ENCODE data around the gene OR51G1. TPM values are rescaled to one million over a fixed set of nuclear protein-coding genes. Genes with fewer than 3 reads are reported as not detected.

OR51G1 gene
- total RNA-seq, 2 donors from 2014 or later = not detected

DNA sequence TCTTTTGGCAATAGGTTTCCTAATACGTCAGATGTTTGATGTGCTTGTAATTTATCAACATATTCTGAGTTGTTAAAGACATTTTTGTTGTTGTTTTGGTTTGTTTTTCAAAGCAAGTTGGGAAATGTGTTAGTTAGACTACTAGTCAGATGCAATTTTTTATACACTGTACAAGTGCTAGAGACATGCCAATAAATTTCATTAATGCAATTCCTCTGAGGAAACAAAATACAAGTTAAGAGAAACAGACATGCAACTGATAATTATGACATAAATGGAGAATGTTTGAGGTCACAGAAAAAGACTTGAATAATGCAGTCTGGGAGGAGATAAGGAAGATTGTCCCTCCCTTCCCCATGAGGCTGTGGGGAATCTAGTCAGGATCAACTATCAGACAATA is 36.5 kb downstream of the OR51G1 start:
- no peak overlapping the region for H3K4me3 ChIP-seq (ENCODE audit: low read length)
- H3K27ac ChIP-seq (ENCODE audit: low read depth, low read length) = no peak overlapping the region
- 0% methylated on average over 1 of the region's 1 CpG for WGBS, 2 experiments (ENCODE audit: insufficient coverage in 1 of 2, insufficient read length in 1 of 2)
- no peaks in the 10 kb centered on the region for H3K36me3 Mint-ChIP-seq (ENCODE audit: low read depth)
- no peaks in the 10 kb centered on the region for H3K27me3 Mint-ChIP-seq (ENCODE audit: insufficient read depth)
- no peaks in the 10 kb centered on the region for H3K27me3 ChIP-seq (ENCODE audit: control insufficient read depth, insufficient read depth, low read length, poor library complexity, severe bottlenecking)
- H3K27ac Mint-ChIP-seq = no peak overlapping the region
- H3K9me3 Mint-ChIP-seq = no peaks in the 10 kb centered on the region
- H3K4me3 Mint-ChIP-seq = no peak overlapping the region
- H3K9me3 ChIP-seq (ENCODE audit: control insufficient read depth, low read length) = no peaks in the 10 kb centered on the region
- H3K36me3 ChIP-seq (ENCODE audit: control insufficient read depth, insufficient read depth, low read length) = no peaks in the 10 kb centered on the region
- DNase-seq = no peak
- no peaks in the 10 kb centered on the region for H3K4me1 ChIP-seq (ENCODE audit: control insufficient read depth, insufficient read depth, low read length)
- no peak overlapping the region for H3K9ac ChIP-seq (ENCODE audit: extremely low read depth, low read length, poor library complexity, severe bottlenecking)
- TF ChIP-seq, protein P1, sequence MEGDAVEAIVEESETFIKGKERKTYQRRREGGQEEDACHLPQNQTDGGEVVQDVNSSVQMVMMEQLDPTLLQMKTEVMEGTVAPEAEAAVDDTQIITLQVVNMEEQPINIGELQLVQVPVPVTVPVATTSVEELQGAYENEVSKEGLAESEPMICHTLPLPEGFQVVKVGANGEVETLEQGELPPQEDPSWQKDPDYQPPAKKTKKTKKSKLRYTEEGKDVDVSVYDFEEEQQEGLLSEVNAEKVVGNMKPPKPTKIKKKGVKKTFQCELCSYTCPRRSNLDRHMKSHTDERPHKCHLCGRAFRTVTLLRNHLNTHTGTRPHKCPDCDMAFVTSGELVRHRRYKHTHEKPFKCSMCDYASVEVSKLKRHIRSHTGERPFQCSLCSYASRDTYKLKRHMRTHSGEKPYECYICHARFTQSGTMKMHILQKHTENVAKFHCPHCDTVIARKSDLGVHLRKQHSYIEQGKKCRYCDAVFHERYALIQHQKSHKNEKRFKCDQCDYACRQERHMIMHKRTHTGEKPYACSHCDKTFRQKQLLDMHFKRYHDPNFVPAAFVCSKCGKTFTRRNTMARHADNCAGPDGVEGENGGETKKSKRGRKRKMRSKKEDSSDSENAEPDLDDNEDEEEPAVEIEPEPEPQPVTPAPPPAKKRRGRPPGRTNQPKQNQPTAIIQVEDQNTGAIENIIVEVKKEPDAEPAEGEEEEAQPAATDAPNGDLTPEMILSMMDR (conservative IDR thresholded peaks at IDR 0.05) = no peak
- no peaks in the 10 kb centered on the region for H3K4me1 Mint-ChIP-seq

DNA sequence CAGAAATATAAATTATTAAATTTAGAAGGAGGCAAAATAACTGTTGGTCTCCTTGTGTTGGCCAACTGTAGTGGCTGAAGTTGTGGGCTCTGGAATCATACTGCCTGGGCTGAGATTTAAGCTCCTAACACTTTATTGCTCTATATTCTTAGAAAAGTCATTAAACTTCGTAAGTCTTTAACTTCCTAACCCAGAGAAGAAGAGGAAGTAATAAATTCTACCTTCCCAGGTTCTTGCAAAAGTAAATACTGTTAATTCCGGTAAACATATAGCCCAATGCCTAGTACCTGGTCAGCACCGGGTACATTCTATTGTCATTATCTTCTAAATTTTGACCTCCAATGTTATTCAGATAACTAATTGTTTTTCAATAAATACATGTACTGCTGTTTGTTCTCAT is 38.0 kb downstream of the OR51G1 start:
- Mint-ChIP-seq H3K27ac (no peak overlapping the region), H3K27me3 (ENCODE audit: insufficient read depth) (no peaks in the 10 kb centered on the region), H3K4me1 (no peaks in the 10 kb centered on the region), H3K36me3 (ENCODE audit: low read depth) (no peaks in the 10 kb centered on the region), H3K9me3 (no peaks in the 10 kb centered on the region), H3K4me3 (no peak overlapping the region)
- no peaks in the 10 kb centered on the region for H3K4me1 ChIP-seq (ENCODE audit: control insufficient read depth, insufficient read depth, low read length)
- no peak overlapping the region for H3K27ac ChIP-seq (ENCODE audit: low read depth, low read length)
- WGBS, 2 experiments (ENCODE audit: insufficient coverage in 1 of 2, insufficient read length in 1 of 2) = 89 to 100% methylated on average over 1 to 3 of the region's 3 CpGs
- H3K36me3 ChIP-seq (ENCODE audit: control insufficient read depth, insufficient read depth, low read length) = no peaks in the 10 kb centered on the region
- H3K27me3 ChIP-seq (ENCODE audit: control insufficient read depth, insufficient read depth, low read length, poor library complexity, severe bottlenecking) = no peaks in the 10 kb centered on the region
- no peak overlapping the region for H3K9ac ChIP-seq (ENCODE audit: extremely low read depth, low read length, poor library complexity, severe bottlenecking)
- DNase-seq = no peak
- H3K4me3 ChIP-seq (ENCODE audit: low read length) = no peak overlapping the region
- TF ChIP-seq, protein P1 (conservative IDR thresholded peaks at IDR 0.05) = no peak
- H3K9me3 ChIP-seq (ENCODE audit: control insufficient read depth, low read length) = no peaks in the 10 kb centered on the region

DNA sequence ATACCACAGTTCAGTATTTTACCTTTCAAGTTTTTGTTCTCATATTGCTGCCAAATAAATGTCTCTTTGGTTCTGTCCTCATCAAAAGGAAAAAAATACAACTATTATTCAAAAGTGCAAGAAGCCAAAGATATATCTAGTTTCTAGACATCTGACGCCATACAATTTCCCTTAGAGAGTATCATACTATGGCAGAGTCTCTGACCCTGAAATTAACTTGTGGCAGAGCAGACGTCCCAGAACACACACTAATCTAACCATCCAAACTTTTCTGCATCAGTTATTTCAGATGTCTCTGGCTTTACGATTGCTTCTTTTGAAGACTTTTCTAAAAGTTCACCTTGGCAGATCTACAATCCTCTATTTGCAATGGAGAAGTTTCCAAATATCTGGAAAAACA is 39.8 kb downstream of the OR51G1 start:
- no peak for DNase-seq
- TF ChIP-seq, protein P1 (conservative IDR thresholded peaks at IDR 0.05) = no peak
- Mint-ChIP-seq H3K36me3 (ENCODE audit: low read depth) (no peaks in the 10 kb centered on the region), H3K4me3 (no peak overlapping the region), H3K4me1 (no peaks in the 10 kb centered on the region), H3K27me3 (ENCODE audit: insufficient read depth) (no peaks in the 10 kb centered on the region), H3K27ac (no peak overlapping the region), H3K9me3 (no peaks in the 10 kb centered on the region)
- H3K9me3 ChIP-seq (ENCODE audit: control insufficient read depth, low read length) = no peaks in the 10 kb centered on the region
- no peak overlapping the region for H3K9ac ChIP-seq (ENCODE audit: extremely low read depth, low read length, poor library complexity, severe bottlenecking)
- H3K4me3 ChIP-seq (ENCODE audit: low read length) = no peak overlapping the region
- H3K36me3 ChIP-seq (ENCODE audit: control insufficient read depth, insufficient read depth, low read length) = no peaks in the 10 kb centered on the region
- 95% methylated on average over 3 of the region's 3 CpGs for WGBS, 2 experiments (ENCODE audit: insufficient coverage in 1 of 2, insufficient read length in 1 of 2)
- no peaks in the 10 kb centered on the region for H3K4me1 ChIP-seq (ENCODE audit: control insufficient read depth, insufficient read depth, low read length)
- no peak overlapping the region for H3K27ac ChIP-seq (ENCODE audit: low read depth, low read length)
- no peaks in the 10 kb centered on the region for H3K27me3 ChIP-seq (ENCODE audit: control insufficient read depth, insufficient read depth, low read length, poor library complexity, severe bottlenecking)

All from endodermal cell (in vitro differentiated cells).